Transverse colon (tissue), 3 donors: ENCODE results near the gene RALGAPA2.

Experiments
- CTCF ChIP-seq, 5 experiments: fragments of 200-600 bp in 3 of 5; fragments of 450-650 bp in 2 of 5; sonication (generic) in 3 of 5; IDR thresholded peaks; 1 replicate in 2 of 5; 2 replicates in 3 of 5; pipeline ENCODE4 v1.5.1; 2016 to 2017; ENCODE audit warnings: antibody characterized with exemption in 5 of 5, inconsistent platforms in 3 of 5, mild to moderate bottlenecking in 2 of 5, moderate library complexity in 1 of 5
- POLR2A ChIP-seq: fragments of 450-650 bp; IDR thresholded peaks from one replicate; pipeline ENCODE4 v1.6.1; 2016; ENCODE audit warnings: antibody characterized with exemption, mild to moderate bottlenecking, moderate library complexity

GRCh38 chr20:20573797-20574196, 138.6 kb downstream of the RALGAPA2 start:
- no peak for TF ChIP-seq CTCF (IDR thresholded peaks at IDR 0.05)
- TF ChIP-seq POLR2A, result no peak
